GM18498 (cell line): ENCODE data around the gene IMP4.
A peak's percentile ranks its signal among the peaks of the same experiment; 100 is the strongest.

Experiments used
- ATAC-seq: cut with Tn5 transposase; IDR thresholded peaks from one replicate; pipeline ENCODE4 v1.9.1; 2021; ENCODE audit warnings: mild to moderate bottlenecking, moderate library complexity; ENCODE audit not compliant: unreplicated experiment

IMP4 gene

DNA sequence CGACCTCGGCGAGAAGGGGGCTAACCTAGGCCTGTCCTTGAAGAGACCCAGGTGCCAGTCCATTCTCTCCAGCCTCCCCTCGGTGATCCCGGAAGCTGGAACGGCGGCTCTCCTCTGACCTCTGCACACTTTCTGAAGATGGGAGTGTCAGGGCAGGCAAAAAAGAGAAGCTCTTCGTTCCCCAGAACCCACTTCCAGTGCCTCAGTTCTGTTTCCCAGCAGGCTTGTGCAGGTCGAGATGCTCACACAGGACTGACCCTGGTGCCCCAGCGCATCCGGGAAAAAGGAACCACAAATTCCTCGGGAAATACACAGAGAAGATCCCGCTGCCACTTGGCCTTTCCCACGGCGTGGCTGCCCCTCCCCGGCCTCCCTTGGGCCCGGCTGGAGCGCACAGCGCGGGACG lies 12.5 kb downstream of the IMP4 start:
- ATAC-seq, result no peak

DNA sequence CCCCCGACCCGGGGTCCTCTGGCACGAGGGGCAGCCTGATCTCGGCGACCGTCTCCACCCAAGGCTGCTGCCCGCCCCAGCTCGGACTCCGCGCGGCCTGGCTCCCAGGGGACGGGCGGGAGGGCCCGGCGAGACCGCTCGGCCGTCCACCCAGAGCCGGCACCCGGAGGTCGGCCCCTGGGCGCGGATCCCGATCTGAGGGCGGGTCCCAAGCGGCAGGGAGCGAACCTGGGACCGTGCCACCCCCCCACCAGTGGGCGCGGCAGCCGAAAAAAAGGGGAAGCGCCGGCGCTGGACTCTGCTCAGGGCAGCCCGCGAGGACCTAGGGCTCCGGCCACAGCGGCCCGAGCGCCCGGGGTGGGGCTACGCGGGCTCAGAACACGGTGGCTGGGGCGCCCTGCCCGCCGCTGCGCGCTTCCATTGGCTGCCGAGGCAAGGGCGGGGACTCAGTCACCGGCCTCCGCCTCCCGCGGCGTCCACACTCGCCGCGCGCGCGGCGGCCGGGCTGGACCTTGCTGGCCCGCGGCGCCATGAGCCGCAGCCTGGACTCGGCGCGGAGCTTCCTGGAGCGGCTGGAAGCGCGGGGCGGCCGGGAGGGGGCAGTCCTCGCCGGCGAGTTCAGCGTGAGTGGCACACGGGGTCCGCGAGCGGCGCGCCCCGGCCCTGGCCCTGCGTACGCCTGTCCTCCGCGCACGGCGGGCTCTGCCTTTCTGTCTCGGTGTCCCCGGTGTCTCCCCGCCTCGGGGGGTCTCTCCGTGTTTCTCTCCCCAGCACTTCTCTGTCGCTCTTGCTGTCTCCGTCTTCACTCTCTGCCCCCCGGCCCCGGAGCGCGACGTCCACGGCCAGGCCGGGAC lies 13.1 kb downstream of the IMP4 start, which contains the start of gene PTPN18:
TSS of gene PTPN18 (plus strand) at position 479 of the 854 bp plus-strand sequence. CDS start at position 531, 52 bp downstream.
- peak; percentile 96 for ATAC-seq

DNA sequence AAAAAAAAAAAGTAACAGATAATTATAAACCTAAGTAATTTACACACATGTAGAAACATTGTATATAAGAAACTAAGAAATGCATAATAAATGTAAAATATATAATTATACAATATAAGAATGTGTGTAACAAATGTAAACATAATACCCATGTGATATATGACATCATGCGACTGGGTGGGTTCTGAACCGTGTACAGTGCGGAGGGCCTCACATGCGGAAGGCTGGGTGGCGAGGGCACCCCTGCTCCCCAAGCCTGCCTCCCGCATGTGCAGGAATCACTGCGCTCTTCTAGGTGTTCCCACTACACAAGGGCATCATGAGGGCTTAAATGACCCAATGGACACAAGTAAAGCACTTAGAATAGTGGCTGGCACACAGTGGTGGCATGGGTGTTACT lies 15.2 kb downstream of the IMP4 start:
- no peak for ATAC-seq

DNA sequence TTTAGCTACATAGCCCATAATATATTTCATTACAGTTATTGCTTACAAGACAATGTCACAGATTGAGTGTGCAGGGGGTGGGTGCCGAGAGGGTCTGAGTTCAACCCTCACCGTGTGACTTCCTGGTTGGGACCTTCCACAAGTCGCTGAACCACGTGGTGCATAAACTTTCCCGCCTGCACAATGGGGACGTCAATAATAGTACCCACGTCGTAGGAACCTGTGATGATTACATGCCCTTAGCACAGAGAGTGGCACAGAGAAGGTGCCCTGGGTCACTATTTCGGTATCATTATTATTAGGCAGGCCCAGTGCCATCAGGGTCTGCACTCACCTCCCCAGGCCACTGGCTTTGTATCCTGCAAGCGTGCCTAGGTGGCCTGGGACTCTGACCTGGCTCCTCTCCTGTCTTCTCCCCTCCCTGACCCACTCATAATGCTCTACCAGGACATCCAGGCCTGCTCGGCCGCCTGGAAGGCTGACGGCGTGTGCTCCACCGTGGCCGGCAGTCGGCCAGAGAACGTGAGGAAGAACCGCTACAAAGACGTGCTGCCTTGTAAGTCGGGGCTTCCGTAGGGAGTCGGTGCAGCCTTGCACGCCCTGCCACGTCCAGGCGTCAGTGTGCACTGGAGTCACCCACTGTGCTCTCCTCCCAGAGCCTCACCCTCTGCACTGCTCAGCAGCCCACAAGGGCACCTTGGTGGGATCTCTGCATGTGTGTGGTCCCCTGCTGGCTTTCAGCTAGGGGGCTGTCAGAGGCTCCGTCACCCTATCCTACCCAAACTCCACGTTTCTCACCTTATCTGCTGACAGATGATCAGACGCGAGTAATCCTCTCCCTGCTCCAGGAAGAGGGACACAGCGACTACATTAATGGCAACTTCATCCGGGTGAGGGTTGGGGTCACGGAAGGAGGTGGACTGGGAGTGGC lies 16.0 kb downstream of the IMP4 start:
- ATAC-seq, result no peak

DNA sequence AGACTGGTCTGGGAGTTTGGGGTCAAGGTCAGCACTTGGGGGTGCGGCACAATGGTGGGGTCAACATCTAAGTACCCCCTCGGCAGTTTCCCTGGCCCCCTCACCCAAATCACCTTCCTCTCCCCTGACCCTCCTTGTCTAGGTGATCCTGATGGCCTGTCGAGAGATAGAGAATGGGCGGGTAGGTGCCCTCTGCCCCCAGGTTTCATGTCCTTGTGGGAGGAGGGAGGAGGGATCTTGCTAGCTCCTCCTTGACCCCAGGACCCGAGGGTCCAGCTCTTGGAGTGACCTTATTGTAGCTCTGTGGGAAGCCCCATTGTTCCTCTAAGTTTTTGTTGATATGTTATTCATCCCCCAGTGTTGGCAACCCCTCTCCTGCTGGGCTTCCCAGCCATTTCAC lies 16.8 kb downstream of the IMP4 start:
- ATAC-seq, result no peak

DNA sequence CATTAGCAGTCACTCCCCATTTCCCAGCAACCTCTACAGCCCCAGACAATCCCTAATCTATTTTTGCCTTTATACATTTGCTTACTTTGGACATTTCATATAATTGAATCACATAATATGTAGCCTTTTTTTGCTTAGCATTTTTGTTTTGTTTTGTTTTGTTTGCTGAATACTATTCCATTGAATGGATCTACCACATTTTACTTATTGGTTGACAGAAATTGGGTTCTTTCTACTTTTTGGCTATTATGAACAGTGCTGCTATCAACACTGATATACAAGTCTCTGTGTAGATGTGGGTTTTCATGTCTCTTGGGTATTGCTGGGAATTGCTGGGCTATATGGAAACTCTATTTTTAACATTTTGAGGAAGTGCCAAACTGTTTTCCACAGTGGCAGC lies 20.8 kb downstream of the IMP4 start:
- ATAC-seq, result no peak

DNA sequence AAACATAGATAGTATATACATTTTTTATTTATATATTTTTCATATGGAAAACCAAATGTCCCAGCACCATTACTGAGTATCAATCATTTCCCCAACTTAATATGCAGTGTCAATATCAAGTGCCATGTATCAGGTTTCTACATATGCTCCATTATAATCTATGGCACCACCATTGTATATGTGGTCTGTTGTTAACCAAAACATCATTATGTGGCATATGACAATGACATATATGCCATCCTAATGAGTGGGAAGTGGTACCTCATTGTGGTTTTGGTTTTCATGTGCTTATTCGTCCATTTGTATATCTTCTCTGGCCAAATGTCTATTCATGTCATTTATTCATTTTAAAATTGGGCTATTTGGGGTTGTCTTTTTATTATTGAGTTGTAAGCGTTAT lies 22.4 kb downstream of the IMP4 start:
- no peak for ATAC-seq

DNA sequence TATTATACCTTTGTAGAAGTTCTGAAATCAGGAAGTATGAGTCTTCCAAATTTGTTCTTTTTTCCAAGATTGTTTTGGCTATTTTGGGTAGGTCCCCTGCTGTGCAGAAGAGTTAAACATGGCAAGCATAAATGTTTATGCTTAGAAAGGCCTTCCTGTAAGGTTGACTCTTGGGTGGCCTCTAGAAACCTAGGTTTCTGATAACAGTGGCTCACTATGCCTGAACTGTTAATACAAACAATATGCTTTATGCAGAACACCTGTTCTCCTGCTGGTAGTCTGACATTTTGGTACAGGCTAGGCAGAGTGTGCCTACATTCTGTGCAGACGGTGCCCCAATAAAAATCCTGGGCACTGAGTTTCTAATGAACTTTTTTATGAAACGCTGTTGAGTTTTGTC lies 23.3 kb downstream of the IMP4 start:
- no peak for ATAC-seq

DNA sequence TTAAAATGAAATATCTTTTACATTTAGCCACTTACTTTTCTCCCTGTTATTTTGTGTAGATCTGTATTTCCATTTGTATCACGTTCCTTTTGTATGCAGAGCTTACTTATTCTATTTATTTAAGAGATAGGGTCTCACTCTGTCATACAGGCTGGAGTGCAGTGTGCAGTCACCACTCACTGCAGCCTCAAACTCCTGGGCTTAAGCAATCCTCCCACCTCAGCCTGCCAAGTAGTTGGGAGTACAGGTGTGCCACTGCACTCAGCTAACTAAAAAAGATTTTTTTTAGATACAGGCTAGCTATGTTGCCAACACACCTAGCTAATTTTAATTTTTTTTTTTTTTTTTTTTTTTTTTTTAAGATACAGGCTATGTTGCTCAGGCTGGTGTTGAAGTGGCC lies 24.0 kb downstream of the IMP4 start:
- ATAC-seq, result no peak

DNA sequence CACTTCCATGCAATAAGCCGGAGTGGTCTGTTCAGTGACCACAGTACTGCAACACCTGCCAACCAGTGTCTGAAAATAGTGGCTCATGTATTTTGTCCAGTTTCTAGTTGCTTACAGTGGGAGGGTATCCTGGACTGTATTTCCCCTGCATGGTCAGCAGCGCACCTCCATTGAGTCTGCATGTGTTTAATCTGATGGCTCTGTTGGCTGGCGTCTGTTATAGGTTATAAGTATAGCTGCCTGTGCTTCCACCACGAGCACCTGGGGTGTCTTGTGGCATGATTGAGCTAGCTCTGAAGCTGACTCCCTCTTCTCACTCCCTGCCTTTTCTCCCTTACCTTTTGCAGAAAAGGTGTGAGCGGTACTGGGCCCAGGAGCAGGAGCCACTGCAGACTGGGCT lies 26.1 kb downstream of the IMP4 start:
- ATAC-seq, result no peak

DNA sequence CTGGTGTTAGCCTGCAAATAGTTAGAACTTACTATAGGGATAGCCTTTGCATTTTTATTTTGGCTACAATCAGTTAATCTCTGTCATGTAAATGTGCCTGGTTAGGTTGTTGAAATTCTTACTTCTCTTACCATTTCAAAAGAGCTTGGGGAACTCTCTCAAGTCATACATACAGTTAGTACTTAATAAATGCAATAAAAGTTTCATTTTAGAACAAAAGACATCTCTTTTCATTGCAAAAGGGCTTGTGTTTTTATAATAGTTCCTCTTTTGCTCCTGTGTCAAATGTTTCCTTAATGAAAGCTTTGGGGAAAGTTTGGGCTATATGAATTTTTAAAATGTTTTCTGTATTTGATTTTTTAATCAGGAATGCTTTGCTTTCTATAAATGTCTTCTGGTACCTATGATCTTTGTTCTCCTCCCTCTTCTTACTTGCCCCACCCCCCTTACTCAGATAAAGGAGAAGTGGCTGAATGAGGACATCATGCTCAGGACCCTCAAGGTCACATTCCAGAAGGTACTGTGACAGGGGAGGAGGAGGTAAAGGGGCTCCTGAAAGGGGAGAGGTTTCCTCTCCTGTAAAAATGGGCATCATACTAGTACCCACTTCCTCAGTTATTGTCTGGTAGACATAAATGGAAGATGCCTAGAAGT lies 26.7 kb downstream of the IMP4 start:
- ATAC-seq, result no peak

DNA sequence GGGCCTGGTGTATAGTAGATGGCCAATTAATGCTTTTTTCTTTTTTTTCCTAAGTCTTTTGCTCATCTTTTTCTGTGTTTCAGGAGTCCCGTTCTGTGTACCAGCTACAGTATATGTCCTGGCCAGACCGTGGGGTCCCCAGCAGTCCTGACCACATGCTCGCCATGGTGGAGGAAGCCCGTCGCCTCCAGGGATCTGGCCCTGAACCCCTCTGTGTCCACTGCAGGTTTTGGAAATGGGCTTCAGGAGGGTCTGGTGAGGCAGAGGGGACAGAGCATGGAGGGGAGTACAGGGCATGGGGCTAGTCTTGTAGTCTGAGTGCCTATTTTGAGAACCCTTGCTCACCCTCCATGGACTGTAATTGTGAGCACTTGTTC lies 27.3 kb downstream of the IMP4 start:
- no peak for ATAC-seq

DNA sequence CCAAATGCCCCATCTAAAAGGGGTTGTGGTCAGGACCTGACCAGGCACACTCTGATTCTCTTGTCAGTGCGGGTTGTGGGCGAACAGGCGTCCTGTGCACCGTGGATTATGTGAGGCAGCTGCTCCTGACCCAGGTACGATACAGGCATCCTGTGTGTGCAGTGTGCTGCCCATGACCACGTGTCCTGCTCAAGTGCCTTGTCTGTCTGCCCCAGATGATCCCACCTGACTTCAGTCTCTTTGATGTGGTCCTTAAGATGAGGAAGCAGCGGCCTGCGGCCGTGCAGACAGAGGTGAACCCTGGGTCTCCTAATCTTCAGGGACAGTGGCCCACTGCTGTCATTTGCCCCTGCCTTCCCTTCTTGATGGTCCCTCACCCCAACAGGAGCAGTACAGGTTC lies 27.8 kb downstream of the IMP4 start:
- ATAC-seq, result no peak

DNA sequence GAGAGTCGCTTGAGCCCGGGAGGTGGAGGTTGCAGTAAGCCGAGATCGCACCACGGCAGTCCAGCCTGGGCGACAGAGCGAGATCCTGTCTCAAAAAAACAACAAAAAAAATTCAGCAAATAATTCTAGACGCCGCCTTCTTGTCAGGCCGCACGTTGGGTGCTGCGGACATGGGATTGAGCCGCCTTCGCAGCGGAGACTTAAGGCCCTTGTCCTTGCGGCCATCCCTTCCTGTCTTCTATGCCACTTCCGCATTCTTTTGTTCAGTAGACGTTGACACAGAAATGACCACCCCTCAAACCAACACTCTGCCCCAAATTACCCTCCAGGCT lies 29.0 kb downstream of the IMP4 start:
- ATAC-seq, result peak; percentile 35

DNA sequence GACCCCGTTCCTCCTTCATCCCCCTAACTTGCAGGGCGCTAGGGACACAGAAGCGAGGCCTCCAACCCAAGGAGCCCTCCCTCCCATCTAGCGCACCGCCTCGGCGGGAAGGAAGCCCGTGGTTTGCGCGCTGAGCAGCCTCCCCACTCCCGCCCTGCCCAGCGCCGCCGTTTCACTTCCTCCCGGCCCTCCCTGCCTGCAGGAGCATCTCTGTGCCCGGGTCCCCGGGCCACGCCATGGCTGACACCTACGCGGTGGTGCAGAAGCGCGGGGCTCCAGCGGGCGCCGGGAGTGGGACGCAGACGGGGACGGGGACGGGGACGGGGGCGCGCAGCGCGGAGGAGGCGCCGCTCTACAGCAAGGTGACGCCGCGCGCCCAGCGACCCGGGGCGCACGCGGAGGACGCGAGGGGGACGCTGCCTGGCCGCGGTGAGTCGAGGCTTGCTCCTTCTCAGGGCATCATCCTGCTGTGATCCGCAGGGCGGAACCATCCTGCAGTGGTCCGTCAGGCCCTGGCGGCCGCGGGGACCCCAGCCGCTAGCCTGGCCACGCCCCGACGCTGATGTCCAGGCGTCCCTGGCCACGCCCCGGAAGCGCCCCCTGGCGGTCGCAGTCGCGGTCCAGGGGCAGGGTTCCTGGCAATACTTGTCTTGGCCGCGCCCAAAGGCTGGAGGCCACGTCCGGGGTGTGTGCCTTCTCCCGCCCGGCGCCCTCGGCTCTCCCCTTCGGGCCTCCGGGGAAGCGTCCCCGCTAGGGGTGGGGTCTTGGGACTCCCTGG lies 29.5 kb downstream of the IMP4 start:
- peak; percentile 78 for ATAC-seq

DNA sequence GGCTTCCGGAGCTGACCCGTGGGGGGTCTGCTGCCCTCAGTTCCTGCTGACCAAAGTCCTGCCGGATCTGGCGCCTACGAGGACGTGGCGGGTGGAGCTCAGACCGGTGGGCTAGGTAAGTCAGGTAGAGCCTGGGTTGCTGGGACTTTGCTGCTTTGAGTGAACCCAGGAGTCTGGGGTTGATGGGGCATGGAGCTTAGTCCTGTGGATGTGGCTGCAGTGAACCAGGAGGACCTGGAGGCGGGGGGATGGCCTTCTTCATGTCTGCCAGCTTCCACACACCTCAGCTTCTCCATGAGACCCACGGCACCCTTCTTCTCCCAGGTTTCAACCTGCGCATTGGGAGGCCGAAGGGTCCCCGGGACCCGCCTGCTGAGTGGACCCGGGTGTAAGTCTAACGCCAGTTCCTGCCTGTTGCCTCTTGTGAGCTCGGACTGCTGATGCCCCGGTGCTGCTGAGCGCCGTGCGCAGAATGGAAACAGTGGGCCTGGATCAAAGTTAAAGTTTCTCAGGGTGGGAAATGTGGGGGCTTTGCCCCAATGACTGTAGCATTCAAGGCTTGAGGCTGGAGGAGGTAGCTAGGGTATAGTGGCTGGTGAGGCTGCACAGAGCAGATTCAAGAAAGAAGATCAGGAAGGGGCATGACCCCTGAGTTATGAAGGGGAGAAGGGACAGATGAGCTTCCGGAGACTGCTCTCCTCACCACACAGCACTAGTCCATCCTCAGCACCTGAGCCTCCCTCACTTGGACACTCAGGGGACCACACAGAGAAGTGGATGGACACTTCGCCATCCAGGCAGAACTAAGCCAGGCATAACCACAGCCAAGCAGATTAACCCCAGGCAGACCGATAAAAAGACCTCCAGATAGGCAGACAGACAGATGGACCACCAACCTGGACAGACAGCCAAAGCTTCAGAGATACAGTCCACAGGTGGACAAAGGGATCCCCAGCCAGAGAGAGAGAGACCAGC lies 30.4 kb downstream of the IMP4 start:
- ATAC-seq, result no peak

DNA sequence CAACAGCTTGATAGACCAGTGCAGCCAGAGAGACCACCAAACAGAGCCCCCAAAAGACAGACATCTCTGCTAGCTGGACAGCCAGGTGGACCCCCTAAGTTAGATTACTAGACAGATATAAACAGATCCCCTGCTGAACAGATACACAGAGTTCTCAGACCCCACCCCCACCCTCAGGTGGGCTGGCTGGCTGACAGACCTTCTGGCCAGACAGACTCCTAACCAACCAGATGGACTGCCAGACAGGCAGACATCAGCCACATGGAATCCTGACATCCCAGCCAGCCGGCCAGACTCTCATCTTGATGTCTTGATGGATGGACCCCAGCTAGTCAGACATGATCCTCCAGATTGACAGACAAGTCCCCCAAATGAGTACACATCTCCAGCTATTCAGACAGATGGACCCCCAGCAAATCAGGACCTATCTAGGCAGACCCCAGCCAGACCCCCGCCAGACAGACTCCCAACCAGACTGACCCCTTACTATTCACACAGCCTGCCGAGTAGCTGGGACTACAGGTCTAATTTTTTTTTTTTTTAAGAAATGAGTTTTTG lies 31.2 kb downstream of the IMP4 start:
- ATAC-seq, result no peak

DNA sequence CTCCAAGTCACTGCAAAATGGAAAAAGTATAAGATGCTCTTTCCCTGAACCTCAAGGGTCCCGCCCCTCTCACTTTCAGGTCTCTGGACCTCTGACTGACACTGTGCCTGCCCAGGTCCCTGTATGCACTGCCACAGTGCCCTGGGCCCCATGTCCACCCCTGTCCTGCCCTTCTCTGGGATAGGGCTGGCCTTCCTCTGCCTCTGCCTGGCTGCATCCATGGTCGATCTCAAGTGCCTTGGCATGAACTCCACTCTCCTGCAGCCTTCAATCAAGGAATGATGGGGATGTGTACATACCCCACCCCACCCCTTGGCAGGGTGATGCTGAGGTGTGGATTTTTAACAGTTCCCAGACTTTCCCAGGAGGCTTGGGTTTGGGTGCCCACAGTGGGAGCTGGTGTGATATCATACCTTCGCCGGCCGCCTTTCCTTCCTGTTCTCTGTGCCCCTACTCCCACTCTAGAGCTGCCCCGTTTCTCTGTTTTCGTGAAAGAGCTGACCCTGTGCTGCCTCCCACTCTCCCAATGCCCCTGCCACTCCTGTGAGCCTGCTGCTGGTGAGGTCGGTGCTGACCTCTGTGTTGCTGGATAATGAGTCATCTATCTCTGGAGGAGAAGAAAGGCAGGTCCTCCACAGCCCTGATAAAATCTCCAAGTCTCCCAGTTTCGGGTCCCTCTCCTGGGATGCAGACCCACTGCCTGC lies 32.0 kb downstream of the IMP4 start:
- no peak for ATAC-seq
